Frontal cortex (tissue), 4 donors: ENCODE data around the gene BTBD16. TPM values are rescaled to one million over a fixed set of nuclear protein-coding genes. Genes with fewer than 3 reads are reported as not detected.

ENCODE experiments used
- DNase-seq, 2 donors: peaks; one replicate each; pipeline ENCODE4 v3.0.0; 2012; ENCODE audit warnings: low spot score in 2 of 2
- FAIRE-seq: peaks from 2 replicates; lab custom pipeline; 2012; peaks lifted over from hg19 to GRCh38; lab: Jason Lieb, UNC
- total RNA-seq: library from RNA; depleted of rRNA; stranded (reverse); fragments of >200 nt; gene quantifications from one replicate; pipeline ENCODE4 v1.2.3, GENCODE V29; 2014
- donor health status: control.
- donor health status: control.
- donor health status: control.

The BTBD16 gene
- total RNA-seq, 1 donor from 2014 or later: not detected

DNA sequence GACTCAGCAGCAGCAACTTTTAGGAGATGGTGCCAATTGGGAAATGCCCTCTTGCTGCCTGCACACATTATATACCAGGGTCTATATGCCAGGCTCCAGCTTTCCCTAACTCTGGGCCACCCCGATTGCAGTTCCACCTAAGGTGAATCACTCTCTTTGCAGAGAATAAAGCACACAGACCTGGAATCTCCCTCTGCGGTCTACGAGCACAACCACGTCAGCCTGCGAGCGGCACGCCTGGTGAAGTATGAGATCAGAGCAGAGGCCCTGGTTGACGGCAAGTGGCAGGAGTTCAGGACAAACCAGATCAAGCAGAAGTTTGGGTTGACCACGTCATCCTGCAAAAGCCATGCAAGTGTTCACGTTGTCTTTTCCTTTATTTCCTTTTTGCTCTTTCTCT is 65.2 kb downstream of the BTBD16 start:
- FAIRE-seq (no peak), DNase-seq (no peak)

GRCh38 chr10:122336961-122337360 is 65.9 kb downstream of the BTBD16 start:
- no peak for DNase-seq
- FAIRE-seq: no peak

GRCh38 chr10:122338609-122339441 is 67.7 kb downstream of the BTBD16 start:
- DNase-seq (no peak), FAIRE-seq (no peak)

- no peak for DNase-seq
- FAIRE-seq: no peak
Observed at GRCh38 chr10:122341141-122341810, 70.2 kb downstream of the BTBD16 start.

DNA sequence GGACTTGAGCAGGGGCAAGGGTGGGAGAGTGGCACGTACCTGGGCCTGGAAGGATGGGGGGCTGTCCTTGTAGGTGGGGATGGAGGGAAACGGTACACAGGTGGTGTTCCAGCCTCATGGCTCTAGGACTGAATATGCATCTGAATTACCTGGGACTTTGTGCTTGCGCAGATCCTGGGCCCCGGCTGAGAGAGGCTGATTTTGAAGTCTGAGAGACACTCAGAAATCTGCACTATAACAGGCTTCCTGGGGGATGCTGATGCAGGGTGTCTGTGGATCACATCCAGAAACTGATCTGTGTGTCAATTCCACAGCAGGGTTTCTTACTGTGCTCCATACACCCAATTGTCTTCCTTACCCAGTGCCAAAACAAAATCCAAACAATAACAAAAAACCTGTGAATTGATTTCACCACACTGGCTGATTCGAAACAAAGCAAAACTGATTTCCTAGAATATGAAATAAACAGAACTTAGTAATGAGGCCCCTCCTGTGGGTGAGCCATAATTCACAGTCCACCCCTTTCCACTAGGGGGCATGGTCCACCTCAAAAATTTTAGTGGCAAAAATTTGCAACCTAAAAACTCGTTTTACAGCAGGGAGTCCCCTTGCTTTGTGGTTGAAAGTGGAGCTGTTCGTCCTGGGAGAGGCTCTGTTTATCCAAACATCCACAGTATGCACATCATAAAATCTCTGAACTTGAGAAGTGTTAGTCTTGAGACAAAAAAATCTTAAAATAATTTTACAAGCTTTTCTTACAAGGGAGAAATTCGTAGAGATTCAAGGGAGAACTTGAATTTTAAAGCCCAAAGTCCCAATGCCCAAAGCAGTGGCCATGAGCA is 71.4 kb downstream of the BTBD16 start:
- FAIRE-seq: peak; percentile 89
- DNase-seq: peak; percentile 21 to 53

DNA sequence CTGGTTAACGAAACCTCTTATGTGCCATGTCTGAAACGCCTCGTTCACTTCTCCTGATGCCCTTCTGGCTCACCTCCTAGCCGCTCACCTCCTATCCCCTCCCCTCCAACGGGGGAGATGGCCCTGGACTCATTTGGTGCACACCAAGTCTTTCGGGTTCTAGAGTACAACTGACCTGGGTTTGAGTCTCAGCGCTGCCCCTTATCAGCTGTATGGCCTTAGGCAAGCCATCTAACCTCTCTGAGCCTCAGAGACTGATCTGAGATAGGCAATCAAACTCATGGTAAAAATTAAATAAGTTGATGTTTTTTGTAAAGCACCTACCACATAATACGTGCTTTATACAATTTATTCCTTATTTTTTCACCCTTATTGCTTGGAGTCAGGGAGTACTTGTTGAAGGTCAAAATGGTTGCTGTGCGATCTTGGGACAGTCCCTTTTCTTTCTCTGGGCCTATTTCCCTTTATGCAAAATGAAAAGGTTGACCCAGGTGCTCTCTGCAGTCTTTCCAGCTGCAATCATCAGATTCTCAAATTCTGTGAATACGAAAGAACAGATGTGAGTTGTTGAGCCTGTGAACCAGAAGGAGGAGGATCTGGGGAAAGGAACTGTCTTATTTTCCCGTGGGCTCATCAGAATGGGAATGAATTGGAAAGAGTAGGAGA is 72.2 kb downstream of the BTBD16 start:
- FAIRE-seq: no peak
- no peak for DNase-seq

GRCh38 chr10:122343936-122344335 is 72.8 kb downstream of the BTBD16 start:
- FAIRE-seq: no peak

GRCh38 chr10:122344741-122345258 is 73.7 kb downstream of the BTBD16 start:
- no peak for DNase-seq
- FAIRE-seq: no peak

More at GRCh38 chr10:122343936-122344335, 72.8 kb downstream of the BTBD16 start:
- DNase-seq: no peak

GRCh38 chr10:122346326-122346950 is 75.3 kb downstream of the BTBD16 start:
- FAIRE-seq (no peak), DNase-seq (no peak)

- DNase-seq (no peak), FAIRE-seq (no peak)
Observed at GRCh38 chr10:122347170-122347841, 76.2 kb downstream of the BTBD16 start.

DNA sequence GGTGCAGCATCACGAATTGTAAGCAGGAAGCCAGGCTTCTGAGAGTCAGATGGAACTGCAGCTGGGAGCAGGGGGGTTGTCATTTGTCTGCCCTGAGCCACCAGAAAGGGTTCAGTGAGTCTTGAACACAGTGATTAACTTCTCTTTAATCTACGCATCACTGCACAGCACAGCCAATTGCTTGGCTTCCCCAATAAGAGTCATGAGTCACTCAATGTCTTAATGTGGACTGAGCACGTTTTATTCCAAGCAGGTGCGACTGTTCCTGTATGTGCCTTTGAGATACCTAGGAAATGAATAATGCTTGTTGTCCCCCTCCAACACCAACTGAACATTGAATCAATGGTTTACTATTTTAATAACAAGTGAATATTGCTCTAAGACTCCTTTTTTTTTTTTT is 77.4 kb downstream of the BTBD16 start:
- no peak for DNase-seq
- FAIRE-seq: no peak

DNA sequence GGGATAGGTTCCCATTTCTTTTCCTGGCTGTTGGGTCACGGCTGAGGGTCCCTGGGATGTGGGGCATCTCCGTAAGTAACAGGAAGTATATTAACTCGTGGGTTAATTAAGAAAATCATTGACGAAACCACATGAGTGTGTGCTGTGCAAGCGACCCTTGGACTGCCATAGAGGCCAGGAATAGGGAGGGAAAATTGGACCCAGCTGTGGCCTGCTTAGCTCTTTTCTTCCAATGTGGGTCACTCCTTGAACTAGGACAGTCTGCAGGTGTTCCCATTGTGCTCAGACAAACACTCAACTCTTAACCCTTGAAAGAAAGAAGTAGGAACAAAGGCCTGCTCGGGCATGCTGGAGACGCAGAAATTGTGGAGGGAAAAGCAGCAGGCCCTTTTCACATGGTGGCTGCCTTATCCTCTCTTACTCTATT is 77.9 kb downstream of the BTBD16 start:
- FAIRE-seq (no peak), DNase-seq (no peak)

- no peak for FAIRE-seq
Observed at GRCh38 chr10:122349758-122350369, 78.8 kb downstream of the BTBD16 start.

GRCh38 chr10:122350893-122351292 is 79.8 kb downstream of the BTBD16 start:
- FAIRE-seq: no peak

More at GRCh38 chr10:122349758-122350369, 78.8 kb downstream of the BTBD16 start:
- DNase-seq: no peak

GRCh38 chr10:122352817-122353525 is 81.9 kb downstream of the BTBD16 start:
- DNase-seq (no peak), FAIRE-seq (no peak)

More at GRCh38 chr10:122350893-122351292, 79.8 kb downstream of the BTBD16 start:
- DNase-seq: no peak

DNA sequence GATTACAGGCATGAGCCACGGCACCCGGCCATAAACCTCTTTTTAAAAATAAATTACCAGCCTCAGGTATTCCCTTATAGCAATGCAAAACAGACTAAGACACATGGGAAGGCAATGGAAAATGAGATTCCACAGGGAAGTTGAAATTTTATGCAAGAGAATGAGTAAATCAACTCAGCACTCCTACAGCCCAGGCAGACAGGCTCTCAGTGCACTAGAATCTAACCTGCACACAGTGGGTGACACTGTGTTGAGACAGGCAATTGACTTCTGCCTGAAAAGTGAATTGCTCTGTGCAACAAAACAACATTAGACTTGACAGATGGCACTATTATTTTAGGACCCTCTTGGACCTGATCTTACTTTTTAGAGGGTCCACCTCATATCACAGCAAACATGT is 83.3 kb downstream of the BTBD16 start:
- DNase-seq (no peak), FAIRE-seq (no peak)

GRCh38 chr10:122357685-122358084 is 86.6 kb downstream of the BTBD16 start:
- FAIRE-seq (no peak), DNase-seq (no peak)
